KOPT-K1 (cell line): ENCODE results near the gene GDAP1L1.

ENCODE experiments used
- H3K27ac ChIP-seq: fragments of 200-600 bp; sonication (generic); 2 replicates; pipeline ENCODE4 v1.5.1; 2016; ENCODE audit warnings: antibody characterized with exemption, mild to moderate bottlenecking, low read depth, low read length; ENCODE audit not compliant: poor library complexity, severe bottlenecking
- H3K36me3 ChIP-seq: fragments of 200-600 bp; sonication (generic); 2 replicates; pipeline ENCODE4 v1.5.1; 2017; ENCODE audit warnings: antibody characterized with exemption, mild to moderate bottlenecking, low read length, moderate library complexity; ENCODE audit not compliant: insufficient read depth
- H3K9me3 ChIP-seq: fragments of 200-600 bp; sonication (generic); 2 replicates; pipeline ENCODE4 v1.5.1; 2017; ENCODE audit warnings: antibody characterized with exemption, low read length, mild to moderate bottlenecking; ENCODE audit not compliant: insufficient read depth, poor library complexity, severe bottlenecking

GDAP1L1 gene

DNA sequence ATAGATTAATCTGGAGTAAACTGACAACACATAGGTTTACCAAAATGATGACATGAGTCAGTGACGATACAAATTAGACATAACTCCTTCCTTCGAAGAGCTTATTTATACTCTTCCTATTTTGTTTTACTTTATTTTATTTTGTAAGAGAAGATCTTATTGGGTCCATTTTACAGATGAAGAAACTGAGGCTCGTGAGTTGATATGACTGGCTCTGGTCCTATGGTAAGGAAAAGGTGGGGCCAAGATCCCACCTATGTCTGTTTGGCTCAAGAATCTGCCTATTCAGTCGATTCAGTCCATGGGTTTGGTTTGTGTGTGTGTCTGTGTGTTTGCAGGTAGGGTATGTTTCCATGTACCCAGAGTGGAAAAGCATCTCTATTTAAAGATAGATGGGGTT lies 81.3 kb downstream of the GDAP1L1 start:
- no peaks in the 10 kb centered on the region for H3K9me3 ChIP-seq
- H3K27ac ChIP-seq = no peak overlapping the region
- H3K36me3 ChIP-seq = no peaks in the 10 kb centered on the region
